Esophagus squamous epithelium (tissue), 5 donors: ENCODE results near the gene PCGF6. TPM values are rescaled to one million over a fixed set of nuclear protein-coding genes. Genes with fewer than 3 reads are reported as not detected.
A peak's percentile ranks its signal among the peaks of the same experiment; 100 is the strongest.

Experiments
- DNase-seq: peaks from one replicate; lab custom pipeline; 2025; lab: John Stamatoyannopoulos, UW
- H3K27ac ChIP-seq, 4 donors: fragments of 200-600 bp; sonication (generic); one replicate each; pipeline ENCODE4 v1.5.1; 2016 to 2019; ENCODE audit warnings: mild to moderate bottlenecking in 1 of 4
- H3K27me3 ChIP-seq, 4 donors: fragments of 200-600 bp; sonication (generic); 1 replicate in 3 of 4; 2 replicates in 1 of 4; pipeline versions ENCODE4 v1.5.1 to v1.6.0; 2017 to 2021; ENCODE audit warnings: antibody characterized with exemption in 1 of 4
- H3K36me3 ChIP-seq, 3 donors: fragments of 200-600 bp; sonication (generic); one replicate each; pipeline ENCODE4 v1.5.1; 2016 to 2019
- H3K4me1 ChIP-seq, 3 donors: fragments of 200-600 bp; sonication (generic); one replicate each; pipeline ENCODE4 v1.5.1; 2017 to 2019
- H3K4me3 ChIP-seq, 4 donors: fragments of 200-600 bp; sonication (generic); 1 replicate in 3 of 4; 2 replicates in 1 of 4; pipeline ENCODE4 v1.5.1; 2016 to 2019; ENCODE audit warnings: mild to moderate bottlenecking in 2 of 4, moderate library complexity in 1 of 4
- H3K9me3 ChIP-seq, 3 donors: fragments of 200-600 bp; sonication (generic); one replicate each; pipeline ENCODE4 v1.5.1; 2016 to 2019
- CTCF ChIP-seq, 6 experiments: fragments of 450-650 bp in 4 of 6; fragments of 200-600 bp in 2 of 6; sonication (generic) in 2 of 6; IDR thresholded peaks; one replicate each; pipeline ENCODE4 v1.5.1; 2016 to 2019; ENCODE audit warnings: antibody characterized with exemption in 6 of 6, mild to moderate bottlenecking in 4 of 6, moderate library complexity in 4 of 6
- POLR2A ChIP-seq, 4 donors: fragments of 450-650 bp; IDR thresholded peaks; one replicate each; pipeline ENCODE4 v1.6.1; 2017; ENCODE audit warnings: antibody characterized with exemption in 4 of 4, mild to moderate bottlenecking in 4 of 4, moderate library complexity in 3 of 4
- WGBS, 2 donors: methylation state at CpG; one replicate each; pipeline ENCODE4 v1.1.5; 2018; 5-methylcytosine and 5-hydroxymethylcytosine counted together
- intact Hi-C: fragments of 100-400 bp; cut with DNase I; formaldehyde crosslinking; loops from one replicate; pipeline ENCODE4 v1.15.0; 2022
- total RNA-seq, 4 donors: library from RNA; depleted of rRNA; stranded (reverse); fragments of >200 nt; gene quantifications; one replicate each; pipeline ENCODE4 v1.1.0, GENCODE V29; 2016
- donor health status: DM: yes; HTN: yes; CAD: no.

PCGF6 gene
- total RNA-seq, 4 donors from 2014 or later = 3.3 to 11.3 (median 7.8) TPM

DNA sequence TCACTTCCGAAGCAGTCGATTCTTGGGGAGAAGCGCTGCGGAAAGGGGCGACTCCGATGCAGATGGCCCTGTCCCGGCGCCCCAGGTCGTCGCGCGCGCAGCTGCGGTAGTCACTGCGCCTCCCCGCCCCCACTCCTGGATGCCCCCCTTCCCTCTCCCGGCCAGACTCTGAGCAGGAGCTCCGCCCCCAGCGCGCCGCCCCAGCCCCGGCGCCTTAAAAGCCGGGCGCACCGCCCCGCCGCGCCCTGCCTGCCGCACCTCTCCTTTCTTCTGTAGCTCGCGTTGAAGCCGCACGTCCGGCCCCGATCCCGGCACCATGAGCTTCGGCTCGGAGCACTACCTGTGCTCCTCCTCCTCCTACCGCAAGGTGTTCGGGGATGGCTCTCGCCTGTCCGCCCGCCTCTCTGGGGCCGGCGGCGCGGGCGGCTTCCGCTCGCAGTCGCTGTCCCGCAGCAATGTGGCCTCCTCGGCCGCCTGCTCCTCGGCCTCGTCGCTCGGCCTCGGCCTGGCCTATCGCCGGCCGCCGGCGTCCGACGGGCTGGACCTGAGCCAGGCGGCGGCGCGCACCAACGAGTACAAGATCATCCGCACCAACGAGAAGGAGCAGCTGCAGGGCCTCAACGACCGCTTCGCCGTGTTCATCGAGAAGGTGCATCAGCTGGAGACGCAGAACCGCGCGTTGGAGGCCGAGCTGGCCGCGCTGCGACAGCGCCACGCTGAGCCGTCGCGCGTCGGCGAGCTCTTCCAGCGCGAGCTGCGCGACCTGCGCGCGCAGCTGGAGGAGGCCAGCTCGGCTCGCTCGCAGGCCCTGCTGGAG, 73.8 kb downstream of the PCGF6 start, which contains the start of gene INA:
TSS of gene INA (plus strand) at position 243 of the 817 bp plus-strand sequence. CDS start at position 317, 74 bp downstream.
- intact Hi-C loops = no loop called here
- Histone ChIP-seq H3K27me3 (peaks cover 15 to 79% (median 19%) of the 10 kb centered on the region in 4 donors), H3K4me1 (peaks cover 13 to 37% (median 16%) of the 10 kb centered on the region in 3 donors), H3K27ac (no peak within 1 kb of the TSS), H3K4me3 (peak within 1 kb of the TSS; percentile 7 to 51 (median 24)), H3K36me3 (no peaks in the 10 kb centered on the region), H3K9me3 (no peaks in the 10 kb centered on the region)
- WGBS, 2 donors = 0% methylated on average over 18 of the region's 105 CpGs; no CpG with 5 or more reads in 1 of the 2 donors
- DNase-seq = no peak
- TF ChIP-seq CTCF (IDR thresholded peaks at IDR 0.05) (no peak), POLR2A (IDR thresholded peaks at IDR 0.05) (no peak)

DNA sequence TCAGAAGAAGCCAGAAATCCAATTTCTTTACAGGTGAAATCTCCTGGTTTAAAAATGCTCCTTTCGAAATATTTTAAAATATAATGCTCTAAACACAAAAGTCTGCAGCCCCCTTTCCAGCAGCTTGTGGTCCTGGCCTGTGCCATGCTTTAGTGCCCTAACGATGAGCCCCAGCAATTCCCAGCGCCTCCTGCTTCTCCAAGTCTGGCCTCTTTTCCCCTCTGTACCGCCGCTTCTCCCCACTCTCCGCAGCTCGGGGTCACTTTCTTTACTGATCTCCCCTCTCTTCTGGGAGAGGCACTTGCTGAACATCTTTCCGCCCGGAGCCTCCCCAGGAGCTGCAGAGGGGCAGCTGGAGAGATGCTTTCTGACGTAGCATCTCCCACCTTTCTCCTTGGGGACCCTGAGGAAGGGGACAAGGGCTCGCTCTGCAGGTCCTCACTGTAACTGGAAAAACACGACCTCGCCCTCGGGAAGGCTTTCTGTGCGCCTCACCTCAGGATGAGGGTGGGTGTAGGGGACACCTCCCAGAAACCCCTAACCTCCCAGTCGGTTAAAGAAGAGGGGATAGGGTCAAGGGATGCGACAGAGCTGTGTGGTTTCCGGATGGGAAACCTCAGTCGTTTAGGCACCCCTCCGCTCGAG, 74.6 kb downstream of the PCGF6 start:
- Histone ChIP-seq H3K27me3 (peaks cover 15 to 72% (median 19%) of the 10 kb centered on the region in 4 donors), H3K4me1 (peaks cover 13 to 37% (median 16%) of the 10 kb centered on the region in 3 donors), H3K36me3 (no peaks in the 10 kb centered on the region), H3K27ac (no peak overlapping the region), H3K4me3 (peak overlapping the region in 2 of 4 donors; percentile 35 to 51), H3K9me3 (no peaks in the 10 kb centered on the region)
- intact Hi-C loops = no loop called here
- DNase-seq = no peak
- WGBS, 2 donors = 20 to 22% methylated on average over 11 to 14 of the region's 21 CpGs
- no peak for TF ChIP-seq CTCF (IDR thresholded peaks at IDR 0.05)
- TF ChIP-seq POLR2A (IDR thresholded peaks at IDR 0.05) = no peak

- peaks cover 9 to 47% (median 14%) of the 10 kb centered on the region in 4 donors for H3K27me3 ChIP-seq
- no peaks in the 10 kb centered on the region for H3K36me3 ChIP-seq
- H3K9me3 ChIP-seq = no peaks in the 10 kb centered on the region
- TF ChIP-seq POLR2A (IDR thresholded peaks at IDR 0.05) (no peak), CTCF (IDR thresholded peaks at IDR 0.05) (no peak)
- no peak overlapping the region for H3K4me3 ChIP-seq
- H3K4me1 ChIP-seq = peaks cover 13 to 34% (median 16%) of the 10 kb centered on the region in 3 donors
- no peak for DNase-seq
- WGBS, 2 donors = 16 to 42% methylated on average over 3 to 4 of the region's 4 CpGs
- H3K27ac ChIP-seq = no peak overlapping the region
- intact Hi-C loops = no loop called here
Measured at GRCh38 chr10:103273041-103273441, 77.9 kb downstream of the PCGF6 start.

- Histone ChIP-seq H3K27me3 (peaks cover 0 to 67% (median 0%) of the 10 kb centered on the region in 4 donors), H3K9me3 (no peaks in the 10 kb centered on the region), H3K4me3 (no peak overlapping the region), H3K27ac (no peak overlapping the region), H3K4me1 (no peaks in the 10 kb centered on the region), H3K36me3 (no peaks in the 10 kb centered on the region)
- intact Hi-C loops = no loop called here
- no peak for DNase-seq
- WGBS, 2 donors = 26 to 58% methylated on average over 5 to 11 of the region's 11 CpGs
- no peak for TF ChIP-seq CTCF (IDR thresholded peaks at IDR 0.05)
- no peak for TF ChIP-seq POLR2A (IDR thresholded peaks at IDR 0.05)
Measured at GRCh38 chr10:103265717-103266329, 85.1 kb downstream of the PCGF6 start.
